BE2C (cell line): ENCODE measurements around the gene SHANK3.

Experiments
- DNase-seq: peaks from one replicate; pipeline ENCODE4 v3.0.0-alpha.2; 2020
- H3K27me3 ChIP-seq: fragments of 250-450 bp; sonication (Bioruptor Pico); 2 replicates; pipeline ENCODE4 v1.5.1; 2020; ENCODE audit warnings: mild to moderate bottlenecking
- H3K36me3 ChIP-seq: fragments of 250-450 bp; sonication (Bioruptor Pico); 2 replicates; pipeline ENCODE4 v1.5.1; 2020; ENCODE audit warnings: mild to moderate bottlenecking
- H3K4me1 ChIP-seq: fragments of 250-450 bp; sonication (Bioruptor Pico); 2 replicates; pipeline ENCODE4 v1.5.1; 2020
- H3K4me3 ChIP-seq: 2 replicates; pipeline ENCODE4 v1.5.1; 2011; ENCODE audit warnings: low read depth, low read length
- H3K9me3 ChIP-seq: fragments of 250-450 bp; sonication (Bioruptor Pico); 2 replicates; pipeline ENCODE4 v1.5.1; 2020
- TF ChIP-seq, protein P1 (sequence below): IDR thresholded peaks from 2 replicates; pipeline ENCODE4 v1.5.1; 2012; ENCODE audit warnings: mild to moderate bottlenecking, low read depth, low read length

Gene SHANK3

DNA sequence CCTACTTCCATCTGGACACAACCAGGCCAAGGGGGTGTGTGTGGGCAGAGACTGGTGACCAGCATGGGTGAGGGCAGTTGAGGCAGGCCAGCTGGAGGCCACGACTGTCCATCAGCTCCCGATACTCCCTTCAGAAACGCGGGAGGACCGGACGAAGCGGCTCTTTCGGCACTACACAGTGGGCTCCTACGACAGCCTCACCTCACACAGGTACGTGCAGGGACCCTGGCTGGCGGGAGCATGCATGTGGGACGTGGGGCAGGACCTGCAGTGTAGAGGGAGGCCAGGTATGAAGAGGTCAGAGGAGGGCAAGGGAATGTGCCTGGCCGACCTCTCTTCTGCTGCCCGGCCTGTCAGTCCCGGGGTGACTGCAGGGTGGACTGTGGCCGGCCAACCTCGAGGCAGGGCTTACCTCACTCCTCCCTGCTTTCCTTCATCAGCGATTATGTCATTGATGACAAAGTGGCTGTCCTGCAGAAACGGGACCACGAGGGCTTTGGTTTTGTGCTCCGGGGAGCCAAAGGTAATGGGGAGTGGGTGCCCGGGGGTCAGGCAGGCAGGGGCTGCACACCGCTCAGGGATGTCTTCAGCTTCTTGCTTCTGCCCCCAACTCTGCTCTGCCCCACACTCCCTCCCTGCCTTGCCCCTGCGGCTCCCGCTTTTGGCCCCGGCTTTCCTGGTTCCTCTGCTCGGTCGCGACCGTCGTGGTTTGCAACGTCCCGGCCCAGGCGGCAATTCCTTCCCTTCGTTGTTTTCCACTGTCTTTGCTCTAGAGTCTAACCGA, 31.3 kb downstream of the SHANK3 start:
- TF ChIP-seq, protein P1, sequence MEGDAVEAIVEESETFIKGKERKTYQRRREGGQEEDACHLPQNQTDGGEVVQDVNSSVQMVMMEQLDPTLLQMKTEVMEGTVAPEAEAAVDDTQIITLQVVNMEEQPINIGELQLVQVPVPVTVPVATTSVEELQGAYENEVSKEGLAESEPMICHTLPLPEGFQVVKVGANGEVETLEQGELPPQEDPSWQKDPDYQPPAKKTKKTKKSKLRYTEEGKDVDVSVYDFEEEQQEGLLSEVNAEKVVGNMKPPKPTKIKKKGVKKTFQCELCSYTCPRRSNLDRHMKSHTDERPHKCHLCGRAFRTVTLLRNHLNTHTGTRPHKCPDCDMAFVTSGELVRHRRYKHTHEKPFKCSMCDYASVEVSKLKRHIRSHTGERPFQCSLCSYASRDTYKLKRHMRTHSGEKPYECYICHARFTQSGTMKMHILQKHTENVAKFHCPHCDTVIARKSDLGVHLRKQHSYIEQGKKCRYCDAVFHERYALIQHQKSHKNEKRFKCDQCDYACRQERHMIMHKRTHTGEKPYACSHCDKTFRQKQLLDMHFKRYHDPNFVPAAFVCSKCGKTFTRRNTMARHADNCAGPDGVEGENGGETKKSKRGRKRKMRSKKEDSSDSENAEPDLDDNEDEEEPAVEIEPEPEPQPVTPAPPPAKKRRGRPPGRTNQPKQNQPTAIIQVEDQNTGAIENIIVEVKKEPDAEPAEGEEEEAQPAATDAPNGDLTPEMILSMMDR, result no peak
- Histone ChIP-seq H3K9me3 (no peaks in the 10 kb centered on the region), H3K36me3 (no peaks in the 10 kb centered on the region), H3K4me1 (peaks cover 12% of the 10 kb centered on the region), H3K4me3 (no peak overlapping the region), H3K27me3 (no peaks in the 10 kb centered on the region)
- DNase-seq, result peak; percentile 4

DNA sequence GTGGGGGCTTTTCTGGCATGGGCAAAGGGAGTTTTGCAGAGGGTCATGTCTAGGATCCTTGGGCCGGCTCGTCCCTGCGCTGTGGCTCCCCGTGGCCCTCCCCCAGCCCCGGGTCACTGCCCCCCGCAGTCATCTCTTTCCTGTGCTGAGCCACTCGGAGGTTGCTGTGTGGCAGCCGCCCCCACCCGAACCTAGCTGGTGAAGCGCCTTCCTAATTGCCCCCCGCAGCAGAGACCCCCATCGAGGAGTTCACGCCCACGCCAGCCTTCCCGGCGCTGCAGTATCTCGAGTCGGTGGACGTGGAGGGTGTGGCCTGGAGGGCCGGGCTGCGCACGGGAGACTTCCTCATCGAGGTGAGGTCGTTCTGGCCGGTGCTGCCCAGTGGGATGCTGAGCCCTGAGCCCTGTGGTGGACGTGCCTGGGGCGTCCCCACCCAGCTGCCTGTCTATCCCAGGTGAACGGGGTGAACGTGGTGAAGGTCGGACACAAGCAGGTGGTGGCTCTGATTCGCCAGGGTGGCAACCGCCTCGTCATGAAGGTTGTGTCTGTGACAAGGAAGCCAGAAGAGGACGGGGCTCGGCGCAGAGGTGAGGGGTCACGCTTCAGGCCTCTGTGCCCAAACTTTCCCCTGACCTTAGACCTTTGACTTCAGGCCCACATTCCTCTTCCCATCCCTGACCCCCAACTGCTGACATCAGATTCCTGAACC, 32.0 kb downstream of the SHANK3 start:
- DNase-seq, result peak; percentile 8
- H3K36me3 ChIP-seq, result no peaks in the 10 kb centered on the region
- no peaks in the 10 kb centered on the region for H3K27me3 ChIP-seq
- H3K9me3 ChIP-seq, result no peaks in the 10 kb centered on the region
- H3K4me3 ChIP-seq, result peak overlapping the region; percentile 33
- H3K4me1 ChIP-seq, result peaks cover 12% of the 10 kb centered on the region
- TF ChIP-seq, protein P1, result no peak

- H3K4me3 ChIP-seq, result peak overlapping the region; percentile 33
- H3K36me3 ChIP-seq, result no peaks in the 10 kb centered on the region
- peak; percentile 94 for DNase-seq
- no peaks in the 10 kb centered on the region for H3K9me3 ChIP-seq
- peaks cover 12% of the 10 kb centered on the region for H3K4me1 ChIP-seq
- H3K27me3 ChIP-seq, result no peaks in the 10 kb centered on the region
- TF ChIP-seq, protein P1, result no peak
These were observed 32.6 kb downstream of the SHANK3 start for GRCh38 chr22:50705219-50705691.

GRCh38 chr22:50705851-50706351, 33.3 kb downstream of the SHANK3 start:
- Histone ChIP-seq H3K36me3 (no peaks in the 10 kb centered on the region), H3K4me3 (no peak overlapping the region), H3K27me3 (no peaks in the 10 kb centered on the region), H3K4me1 (peaks cover 12% of the 10 kb centered on the region), H3K9me3 (no peaks in the 10 kb centered on the region)
- TF ChIP-seq, protein P1, result no peak
- peak; percentile 9 for DNase-seq

GRCh38 chr22:50706481-50707125, 34.0 kb downstream of the SHANK3 start:
- H3K4me3 ChIP-seq, result no peak overlapping the region
- H3K36me3 ChIP-seq, result no peaks in the 10 kb centered on the region
- no peaks in the 10 kb centered on the region for H3K27me3 ChIP-seq
- no peaks in the 10 kb centered on the region for H3K9me3 ChIP-seq
- TF ChIP-seq, protein P1, result no peak
- peaks cover 12% of the 10 kb centered on the region for H3K4me1 ChIP-seq
- no peak for DNase-seq
